Caco-2 (cell line): ENCODE data around the gene RALGPS1. TPM values are rescaled to one million over a fixed set of nuclear protein-coding genes. Genes with fewer than 3 reads are reported as not detected.

Experiments used
- BruUV-seq: library from RNA; stranded (reverse); fragments of 400-500 nt; replicated peaks from 2 replicates; lab custom pipeline; 2021; lab: Mats Ljungman, UMichigan
- CTCF ChIA-PET: fragments of 300-600 bp; sonication (Branson Sonifier 250); formaldehyde crosslinking; loops from one replicate; lab custom pipeline; 2022; ENCODE audit warnings: antibody characterized with exemption; lab: Charles Lee
- POLR2A ChIA-PET: fragments of 300-600 bp; sonication (Branson Sonifier 250); formaldehyde crosslinking; loops from one replicate; lab custom pipeline; 2022; ENCODE audit warnings: antibody characterized with exemption; lab: Charles Lee
- DNase-seq, 2 experiments: peaks; one replicate each; pipeline versions ENCODE4 v3.0.0 to v3.0.0-alpha.2; 2020 to 2022
- H3K27me3 ChIP-seq: replicated peaks from 2 replicates; pipeline ENCODE4 v1.6.0; 2011; ENCODE audit warnings: low read length; ENCODE audit not compliant: control insufficient read depth, insufficient read depth
- H3K36me3 ChIP-seq: 2 replicates; pipeline ENCODE4 v1.5.1; 2011; ENCODE audit warnings: low read length; ENCODE audit not compliant: control insufficient read depth, insufficient read depth
- H3K4me1 ChIP-seq: fragments of 250-450 bp; sonication (Bioruptor Pico); 2 replicates; pipeline ENCODE4 v1.5.1; 2020; ENCODE audit warnings: mild to moderate bottlenecking
- H3K4me3 ChIP-seq: 2 replicates; pipeline ENCODE4 v1.5.1; 2011; ENCODE audit warnings: low read depth, mild to moderate bottlenecking, control low read depth, low read length
- H3K9me3 ChIP-seq: fragments of 250-450 bp; sonication (Bioruptor Pico); 2 replicates; pipeline ENCODE4 v1.5.1; 2020; ENCODE audit warnings: mild to moderate bottlenecking, moderate library complexity
- H3K27ac Mint-ChIP-seq: one replicate; pipeline ENCODE4 v1.8.0; 2022; ENCODE audit warnings: mixed read lengths; ENCODE audit not compliant: unreplicated experiment
- H3K27me3 Mint-ChIP-seq: one replicate; pipeline ENCODE4 v1.8.0; 2022; ENCODE audit warnings: mixed read lengths; ENCODE audit not compliant: insufficient read depth, unreplicated experiment
- H3K36me3 Mint-ChIP-seq: one replicate; pipeline ENCODE4 v1.8.0; 2022; ENCODE audit warnings: mild to moderate bottlenecking, mixed read lengths; ENCODE audit not compliant: insufficient read depth, unreplicated experiment
- H3K4me1 Mint-ChIP-seq: one replicate; pipeline ENCODE4 v1.8.0; 2022; ENCODE audit warnings: low read depth, mixed read lengths; ENCODE audit not compliant: unreplicated experiment
- H3K4me3 Mint-ChIP-seq: one replicate; pipeline ENCODE4 v1.8.0; 2022; ENCODE audit warnings: mild to moderate bottlenecking, moderate library complexity, mixed read lengths; ENCODE audit not compliant: unreplicated experiment
- H3K9me3 Mint-ChIP-seq: one replicate; pipeline ENCODE4 v1.8.0; 2022; ENCODE audit warnings: mixed read lengths; ENCODE audit not compliant: unreplicated experiment
- intact Hi-C: fragments of 100-400 bp; cut with micrococcal nuclease; formaldehyde crosslinking; loops from one replicate; pipeline ENCODE4 v1.10.0; 2022; ENCODE audit not compliant: unreplicated experiment
- total RNA-seq: library from RNA; stranded (reverse); gene quantifications from 2 replicates; pipeline ENCODE4 v1.2.3, GENCODE V29; 2022
- TF ChIP-seq, protein P1 (sequence below), 2 experiments: fragments of 200-600 bp in 1 of 2; IDR thresholded peaks; 1 replicate in 1 of 2; 2 replicates in 1 of 2; pipeline versions ENCODE4 v1.5.1 to v1.8.0; 2011 to 2022; ENCODE audit warnings: antibody characterized with exemption in 1 of 2, control low read depth in 1 of 2, inconsistent platforms in 1 of 2, low read depth in 1 of 2, low read length in 1 of 2, mild to moderate bottlenecking in 1 of 2, moderate library complexity in 1 of 2; ENCODE audit not compliant: insufficient read depth in 1 of 2, severe bottlenecking in 1 of 2, unreplicated experiment in 1 of 2

RALGPS1 gene
- total RNA-seq, 1 experiment from 2014 or later, result 41.5 TPM

DNA sequence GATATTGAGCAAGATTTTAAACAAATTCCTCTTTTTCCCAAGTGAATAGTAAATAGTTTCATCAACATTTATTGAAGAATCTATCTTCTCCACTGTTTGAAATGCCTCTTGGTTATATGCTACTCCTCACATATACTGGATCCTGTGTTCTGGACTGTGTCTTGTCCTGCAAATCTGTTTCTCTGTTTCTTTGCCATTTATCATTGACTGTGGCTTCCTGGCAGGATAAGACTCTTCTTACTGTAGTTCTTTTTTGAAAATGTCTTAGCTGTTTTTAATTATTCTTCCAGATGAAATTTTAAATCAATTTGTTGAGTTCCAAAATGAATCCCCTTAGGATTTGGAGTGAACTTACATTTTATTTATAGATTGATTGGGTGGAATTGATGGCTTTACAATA, 27.8 kb downstream of the RALGPS1 start:
- TF ChIP-seq, protein P1, sequence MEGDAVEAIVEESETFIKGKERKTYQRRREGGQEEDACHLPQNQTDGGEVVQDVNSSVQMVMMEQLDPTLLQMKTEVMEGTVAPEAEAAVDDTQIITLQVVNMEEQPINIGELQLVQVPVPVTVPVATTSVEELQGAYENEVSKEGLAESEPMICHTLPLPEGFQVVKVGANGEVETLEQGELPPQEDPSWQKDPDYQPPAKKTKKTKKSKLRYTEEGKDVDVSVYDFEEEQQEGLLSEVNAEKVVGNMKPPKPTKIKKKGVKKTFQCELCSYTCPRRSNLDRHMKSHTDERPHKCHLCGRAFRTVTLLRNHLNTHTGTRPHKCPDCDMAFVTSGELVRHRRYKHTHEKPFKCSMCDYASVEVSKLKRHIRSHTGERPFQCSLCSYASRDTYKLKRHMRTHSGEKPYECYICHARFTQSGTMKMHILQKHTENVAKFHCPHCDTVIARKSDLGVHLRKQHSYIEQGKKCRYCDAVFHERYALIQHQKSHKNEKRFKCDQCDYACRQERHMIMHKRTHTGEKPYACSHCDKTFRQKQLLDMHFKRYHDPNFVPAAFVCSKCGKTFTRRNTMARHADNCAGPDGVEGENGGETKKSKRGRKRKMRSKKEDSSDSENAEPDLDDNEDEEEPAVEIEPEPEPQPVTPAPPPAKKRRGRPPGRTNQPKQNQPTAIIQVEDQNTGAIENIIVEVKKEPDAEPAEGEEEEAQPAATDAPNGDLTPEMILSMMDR (IDR thresholded peaks at IDR 0.05; ENCODE audit: insufficient read depth in 1 of 2, low read depth in 1 of 2, low read length in 1 of 2, severe bottlenecking in 1 of 2, unreplicated experiment in 1 of 2), result no peak
- Mint-ChIP-seq H3K4me3 (no peak overlapping the region), H3K9me3 (no peaks in the 10 kb centered on the region), H3K36me3 (peaks cover 5% of the 10 kb centered on the region), H3K4me1 (peaks cover 22% of the 10 kb centered on the region), H3K27me3 (no peaks in the 10 kb centered on the region), H3K27ac (no peak overlapping the region)
- H3K36me3 ChIP-seq, result no peaks in the 10 kb centered on the region
- no peak overlapping the region for H3K4me3 ChIP-seq
- CTCF ChIA-PET, result interaction anchor here (0.6 to 3.0 kb wide), 3 partner anchors 222 to 256 kb away, joined by 4 to 35 read pairs (median 8); no protein-coding TSS in a partner anchor
- DNase-seq, result no peak
- no peaks in the 10 kb centered on the region for H3K9me3 ChIP-seq
- POLR2A ChIA-PET, result no interaction called here
- intact Hi-C loops, result loop anchor here (5.0 kb wide), 1 partner anchor 455 kb away; the partner anchor contains the start of gene SLC2A8
- no peaks in the 10 kb centered on the region for H3K27me3 ChIP-seq
- peaks cover 16% of the 10 kb centered on the region for H3K4me1 ChIP-seq
- no TSS peak for BruUV-seq

DNA sequence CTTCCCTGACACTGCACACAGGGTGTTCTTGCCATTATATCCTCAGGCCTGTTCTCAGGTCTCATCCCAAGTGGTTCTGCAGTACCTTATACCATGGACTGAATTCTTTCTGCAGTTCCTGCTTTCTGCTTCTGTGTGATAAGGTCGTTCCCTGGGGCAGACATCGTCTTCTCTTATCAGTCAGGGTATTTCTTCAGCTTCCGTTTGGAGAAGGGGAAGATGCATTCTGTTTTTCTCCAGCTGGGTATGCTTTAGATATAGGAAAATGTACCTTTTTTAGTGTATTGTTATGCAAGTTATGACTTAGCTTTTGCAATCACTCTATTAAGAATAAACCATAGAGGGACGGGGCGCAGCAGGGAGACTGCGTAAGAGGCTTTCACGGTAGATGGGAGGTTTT, 31.1 kb downstream of the RALGPS1 start:
- H3K27ac Mint-ChIP-seq, result peak overlapping the region; percentile 27
- DNase-seq, result no peak
- no peaks in the 10 kb centered on the region for H3K9me3 Mint-ChIP-seq
- TF ChIP-seq, protein P1 (IDR thresholded peaks at IDR 0.05; ENCODE audit: insufficient read depth in 1 of 2, low read depth in 1 of 2, low read length in 1 of 2, severe bottlenecking in 1 of 2, unreplicated experiment in 1 of 2), result no peak
- H3K36me3 Mint-ChIP-seq, result peaks cover 1% of the 10 kb centered on the region
- Histone ChIP-seq H3K4me1 (0 out of 2 replicates have a peak, but pooled peaks cover 8% of the 10 kb centered on the region), H3K27me3 (no peaks in the 10 kb centered on the region), H3K9me3 (no peaks in the 10 kb centered on the region), H3K36me3 (no peaks in the 10 kb centered on the region), H3K4me3 (no peak overlapping the region)
- intact Hi-C loops, result loop anchor here (2.0 kb wide), 1 partner anchor 19 kb away; no protein-coding TSS in a partner anchor
- no peak overlapping the region for H3K4me3 Mint-ChIP-seq
- ChIA-PET POLR2A (no interaction called here), CTCF (interaction anchor here (0.5 to 0.7 kb wide), 2 partner anchors 301 to 418 kb away, joined by 3 to 8 read pairs; no protein-coding TSS in a partner anchor)
- peaks cover 10% of the 10 kb centered on the region for H3K4me1 Mint-ChIP-seq
- BruUV-seq, result no TSS peak
- H3K27me3 Mint-ChIP-seq, result no peaks in the 10 kb centered on the region

DNA sequence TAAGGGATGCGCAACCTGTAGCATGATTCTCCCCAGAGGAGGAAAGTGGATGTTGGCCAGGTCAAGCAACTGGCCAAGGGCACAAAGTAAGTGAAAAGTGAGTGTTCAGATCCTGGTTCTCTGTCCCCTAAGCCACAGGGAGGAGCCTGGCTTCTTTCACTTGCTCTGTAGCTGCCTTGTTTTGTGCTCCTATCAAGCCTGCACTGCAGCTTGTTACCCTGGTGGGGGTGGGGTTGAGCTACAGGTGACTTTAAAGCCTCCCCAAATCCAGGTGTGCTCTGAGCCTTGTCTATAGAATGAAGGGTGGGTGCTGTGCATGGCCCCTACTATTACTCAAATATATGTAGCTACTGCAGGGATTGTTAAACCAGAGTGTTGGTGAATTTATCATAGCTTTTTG, 32.9 kb downstream of the RALGPS1 start:
- H3K9me3 Mint-ChIP-seq, result no peaks in the 10 kb centered on the region
- H3K36me3 ChIP-seq, result no peaks in the 10 kb centered on the region
- DNase-seq, result peak; percentile 59 to 61
- H3K27me3 ChIP-seq, result no peaks in the 10 kb centered on the region
- H3K4me1 Mint-ChIP-seq, result peaks cover 10% of the 10 kb centered on the region
- ChIA-PET CTCF (interaction anchor here (0.6 to 1.5 kb wide), 7 partner anchors 31 to 267 kb away, joined by 3 to 8 read pairs (median 4); no protein-coding TSS in a partner anchor), POLR2A (no interaction called here)
- H3K4me1 ChIP-seq, result 0 out of 2 replicates have a peak, but pooled peaks cover 8% of the 10 kb centered on the region
- BruUV-seq, result no TSS peak
- H3K4me3 Mint-ChIP-seq, result no peak overlapping the region
- H3K4me3 ChIP-seq, result no peak overlapping the region
- TF ChIP-seq, protein P1 (IDR thresholded peaks at IDR 0.05; ENCODE audit: insufficient read depth in 1 of 2, low read depth in 1 of 2, low read length in 1 of 2, severe bottlenecking in 1 of 2, unreplicated experiment in 1 of 2), result peak in 1 of 2 experiments; percentile 39
- H3K9me3 ChIP-seq, result no peaks in the 10 kb centered on the region
- H3K27me3 Mint-ChIP-seq, result no peaks in the 10 kb centered on the region
- no peaks in the 10 kb centered on the region for H3K36me3 Mint-ChIP-seq
- intact Hi-C loops, result loop anchor here (1.0 to 2.0 kb wide), 2 partner anchors 17 to 252 kb away; no protein-coding TSS in a partner anchor
- H3K27ac Mint-ChIP-seq, result no peak overlapping the region
